NCI-H1436 (cell line): ENCODE results near the gene SEMA3A.

ENCODE experiments used
- DNase-seq: peaks from one replicate; lab custom pipeline; 2025; lab: John Stamatoyannopoulos, UW

SEMA3A gene

GRCh38 chr7:84195295-84196060, 889 bp upstream of the SEMA3A start:
- no peak for DNase-seq

DNA sequence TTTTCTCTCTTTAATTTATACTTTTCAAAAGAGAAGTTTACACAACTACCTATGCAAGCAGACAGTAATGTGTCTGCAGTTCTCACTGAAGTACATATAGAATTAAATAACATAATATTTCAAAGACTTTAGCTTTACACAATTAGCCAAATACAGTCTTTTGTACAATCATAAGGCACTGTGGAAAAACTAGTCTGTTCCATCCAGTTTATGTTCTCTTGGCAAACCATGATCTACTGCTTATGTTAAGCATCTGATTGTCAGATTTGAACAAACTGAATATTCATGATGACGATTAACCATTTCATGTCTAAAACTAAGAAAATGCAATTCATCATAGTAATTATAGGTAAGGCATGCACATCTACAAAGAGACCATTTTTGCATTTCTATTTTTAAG, 842 bp downstream of the SEMA3A start:
- DNase-seq: no peak

DNA sequence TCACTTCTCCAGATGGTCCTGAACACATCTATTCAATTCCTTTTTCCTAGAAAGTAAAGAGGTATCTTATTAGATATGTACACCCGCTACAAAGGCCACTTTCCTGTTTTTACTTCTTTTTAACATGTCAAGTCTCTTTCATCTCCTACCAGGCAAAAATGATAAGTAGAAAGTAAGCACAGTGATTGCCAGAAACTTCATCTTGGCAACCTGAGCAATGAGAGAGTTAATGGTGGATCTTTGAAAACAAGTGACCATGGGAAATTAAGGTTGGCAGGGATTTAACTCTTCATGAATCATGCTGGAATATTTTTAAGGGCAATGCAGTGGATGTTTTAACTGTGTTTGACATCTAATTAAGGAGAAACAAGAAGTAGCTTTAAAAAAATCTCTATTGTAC, 2.7 kb downstream of the SEMA3A start:
- no peak for DNase-seq

- no peak for DNase-seq
Measured at GRCh38 chr7:84191261-84191660, 3.3 kb downstream of the SEMA3A start.

DNA sequence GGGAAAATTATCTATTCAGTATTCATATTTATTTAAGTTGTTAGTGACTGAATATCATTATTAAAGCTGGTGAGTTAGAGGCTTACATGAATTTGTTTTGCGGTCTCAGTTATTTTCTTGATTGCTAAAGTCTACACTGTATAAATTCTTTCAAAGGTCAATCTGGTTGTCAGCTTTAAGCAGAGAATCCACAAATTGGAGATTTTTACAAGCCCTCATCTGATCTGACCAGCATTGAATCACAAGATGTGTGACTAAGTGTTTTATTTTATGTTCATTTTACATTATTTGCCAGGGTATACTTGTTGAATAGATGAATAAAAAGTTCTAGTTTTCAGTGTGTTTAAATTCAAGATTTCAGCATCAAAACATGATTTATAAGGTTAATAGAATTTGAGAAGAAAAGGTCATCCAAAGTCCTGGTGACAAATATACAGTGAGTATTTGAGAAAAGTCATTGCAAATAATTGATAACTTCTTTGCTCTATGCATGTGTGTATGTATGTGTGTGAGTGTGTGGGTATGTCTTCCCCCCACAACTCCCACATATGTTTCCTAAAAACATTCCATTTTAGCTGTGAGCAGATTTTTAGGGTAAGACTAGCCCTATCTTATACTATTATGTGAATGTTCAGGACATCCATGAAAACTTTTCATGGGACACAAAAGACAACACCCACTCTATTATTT, 4.4 kb downstream of the SEMA3A start:
- no peak for DNase-seq

GRCh38 chr7:84188786-84189405, 5.7 kb downstream of the SEMA3A start:
- DNase-seq: no peak

DNA sequence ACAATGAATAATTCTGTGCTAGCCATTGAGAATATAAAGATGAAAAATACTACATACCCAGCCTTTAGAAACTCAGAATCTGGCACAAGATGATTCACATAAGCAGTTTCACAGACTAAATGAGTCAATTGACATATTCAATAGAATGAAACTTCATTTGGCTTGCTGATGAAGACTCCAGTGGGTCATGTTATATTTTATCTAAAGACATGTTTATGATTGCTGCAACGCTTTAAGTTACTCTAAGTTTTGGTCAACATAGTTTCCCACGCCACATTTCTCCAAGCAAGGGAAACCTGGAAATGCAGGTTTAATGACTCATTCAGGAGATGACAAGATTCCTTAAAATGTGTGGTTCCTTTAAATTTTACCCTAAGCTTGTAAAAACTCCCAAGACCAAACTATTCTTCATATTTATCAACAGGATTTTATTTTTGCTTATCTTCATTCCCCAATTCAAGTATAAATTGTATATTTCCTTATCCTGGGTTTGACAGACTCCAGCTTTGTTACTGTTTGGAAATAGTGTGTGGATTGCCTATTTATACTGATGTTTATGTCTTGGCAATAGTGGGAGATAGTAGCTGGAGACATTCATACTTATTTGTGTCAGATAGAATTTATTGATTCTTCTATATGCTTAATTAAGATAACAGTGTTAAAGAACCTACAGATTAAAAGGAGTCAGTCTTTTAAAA, 6.6 kb downstream of the SEMA3A start:
- no peak for DNase-seq

GRCh38 chr7:84187087-84187805, 7.3 kb downstream of the SEMA3A start:
- DNase-seq: no peak

DNA sequence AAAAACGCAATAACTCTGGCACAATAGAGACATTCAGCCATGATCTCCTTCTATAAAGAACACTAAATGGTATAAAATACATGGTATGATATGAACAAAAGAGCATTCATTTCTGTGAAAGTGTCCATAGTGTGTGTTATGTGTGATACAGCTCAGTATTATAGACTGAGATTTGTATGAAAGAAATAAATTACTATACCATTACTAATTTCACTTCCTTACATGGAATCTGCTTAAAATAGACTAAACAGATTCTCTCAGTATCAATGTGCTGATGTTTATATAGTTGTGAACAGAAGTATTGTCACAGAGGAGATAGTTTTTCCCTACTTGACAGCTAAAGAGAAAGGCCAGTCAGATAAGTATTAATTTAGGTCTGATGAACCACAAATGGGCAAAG, 10.8 kb downstream of the SEMA3A start:
- no peak for DNase-seq

DNA sequence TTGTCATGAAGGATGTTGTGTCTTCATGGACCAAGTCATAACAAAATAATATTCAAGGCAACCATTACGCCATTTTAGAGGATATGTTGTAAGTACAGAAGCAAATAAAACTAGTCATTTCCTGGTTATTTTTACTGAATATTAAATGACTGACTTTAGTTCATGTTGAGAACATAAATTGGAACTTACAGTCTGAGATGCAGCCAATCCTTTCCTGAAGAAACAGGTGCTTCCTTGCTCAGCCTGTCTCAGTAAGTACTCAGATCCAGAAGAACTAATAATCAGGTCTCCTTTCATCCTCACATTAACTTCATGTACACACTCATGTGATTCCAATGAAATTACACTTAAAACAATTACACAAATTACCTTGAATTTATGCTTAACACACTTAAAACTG, 12.3 kb downstream of the SEMA3A start:
- no peak for DNase-seq

DNA sequence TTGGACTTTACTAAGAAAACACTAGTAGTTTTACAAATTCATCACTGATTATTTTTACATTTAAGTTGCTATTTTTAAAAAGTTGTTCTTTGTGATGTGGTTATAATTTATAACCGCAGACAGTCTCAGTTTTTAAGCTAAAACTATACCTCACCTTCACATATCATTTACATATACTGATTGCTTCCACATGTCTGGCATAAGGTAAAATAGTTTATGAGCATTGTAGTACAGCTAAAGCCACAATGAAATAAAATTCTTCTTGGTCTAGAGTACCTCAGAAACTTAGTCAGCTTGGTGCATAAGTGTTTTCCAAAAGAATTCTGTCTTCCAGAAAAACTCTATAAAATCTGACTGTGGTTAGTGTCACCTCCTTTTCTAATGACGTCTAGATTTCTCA, 13.0 kb downstream of the SEMA3A start:
- no peak for DNase-seq

DNA sequence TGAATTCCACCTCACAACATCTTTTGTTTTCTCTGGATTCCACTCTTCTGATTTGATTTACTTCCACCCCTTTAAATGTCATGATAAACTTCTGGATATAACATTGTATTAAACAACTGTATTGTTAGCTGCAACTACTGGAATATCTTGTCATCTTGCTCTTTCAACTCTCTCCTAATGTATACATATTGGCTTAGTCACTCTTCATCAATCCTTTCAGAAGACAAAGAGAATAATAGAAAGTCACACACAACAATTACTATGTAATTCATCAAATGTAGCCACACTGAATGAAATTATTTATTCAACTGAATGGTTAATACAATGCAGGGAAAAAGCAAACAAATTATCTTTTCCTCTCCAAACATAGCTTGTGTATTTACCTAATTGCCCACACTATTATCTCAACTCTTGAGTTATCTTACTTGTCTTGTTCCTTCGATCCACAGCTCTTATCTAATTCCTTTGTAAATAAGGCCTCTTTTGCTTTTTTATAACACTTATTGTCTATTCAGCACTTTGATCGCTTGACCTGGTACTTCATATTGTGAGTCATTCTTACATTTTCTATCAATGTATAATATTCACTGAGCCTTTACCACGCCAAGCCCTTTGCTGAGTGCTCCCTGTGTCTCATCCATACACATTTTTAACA, 16.7 kb downstream of the SEMA3A start:
- peak; percentile 62 for DNase-seq

GRCh38 chr7:84176716-84177115, 17.9 kb downstream of the SEMA3A start:
- DNase-seq: no peak

GRCh38 chr7:84175461-84175860, 19.1 kb downstream of the SEMA3A start:
- no peak for DNase-seq

DNA sequence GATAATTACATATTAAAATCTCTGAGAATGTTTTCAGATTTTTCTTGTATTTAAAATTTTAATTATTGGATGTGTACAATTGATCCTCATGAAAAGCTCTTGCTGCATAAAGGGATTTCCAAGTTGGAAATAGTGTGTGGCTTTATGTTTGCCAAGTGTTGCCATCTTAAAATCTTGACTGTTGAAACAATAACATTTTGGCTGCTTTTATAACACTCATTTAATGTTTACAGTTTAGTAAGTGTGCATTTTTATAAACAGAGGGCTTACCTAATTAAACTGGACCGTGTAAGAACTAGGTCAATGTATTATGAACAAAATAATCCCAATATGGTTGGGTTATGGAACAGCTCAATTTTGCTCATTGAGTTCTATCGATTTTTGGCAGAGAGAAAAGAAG, 23.9 kb downstream of the SEMA3A start:
- no peak for DNase-seq

DNA sequence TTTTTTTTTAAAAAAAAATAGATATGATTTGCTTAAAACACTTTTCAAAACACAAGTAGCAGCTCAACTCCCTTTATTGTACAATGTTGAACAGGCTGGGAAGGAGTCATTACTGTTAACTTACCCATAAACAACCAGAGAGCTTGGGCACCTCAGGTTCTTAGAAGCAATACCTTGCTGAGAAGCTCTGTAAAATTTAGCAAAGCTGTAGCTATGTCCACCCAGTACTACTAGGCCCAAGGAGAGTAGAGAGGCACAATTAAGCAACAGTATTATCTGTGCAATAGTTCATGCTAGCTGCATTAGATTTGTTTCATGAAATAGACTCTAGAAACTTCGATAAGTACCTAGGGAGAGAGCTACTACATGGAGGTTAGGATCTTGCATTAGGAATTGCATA, 32.0 kb downstream of the SEMA3A start:
- no peak for DNase-seq

GRCh38 chr7:84162125-84162524, 32.5 kb downstream of the SEMA3A start:
- no peak for DNase-seq

GRCh38 chr7:84161398-84161797, 33.2 kb downstream of the SEMA3A start:
- no peak for DNase-seq

GRCh38 chr7:84159435-84159834, 35.2 kb downstream of the SEMA3A start:
- no peak for DNase-seq

- DNase-seq: no peak
Measured at GRCh38 chr7:84157171-84157570, 37.4 kb downstream of the SEMA3A start.

DNA sequence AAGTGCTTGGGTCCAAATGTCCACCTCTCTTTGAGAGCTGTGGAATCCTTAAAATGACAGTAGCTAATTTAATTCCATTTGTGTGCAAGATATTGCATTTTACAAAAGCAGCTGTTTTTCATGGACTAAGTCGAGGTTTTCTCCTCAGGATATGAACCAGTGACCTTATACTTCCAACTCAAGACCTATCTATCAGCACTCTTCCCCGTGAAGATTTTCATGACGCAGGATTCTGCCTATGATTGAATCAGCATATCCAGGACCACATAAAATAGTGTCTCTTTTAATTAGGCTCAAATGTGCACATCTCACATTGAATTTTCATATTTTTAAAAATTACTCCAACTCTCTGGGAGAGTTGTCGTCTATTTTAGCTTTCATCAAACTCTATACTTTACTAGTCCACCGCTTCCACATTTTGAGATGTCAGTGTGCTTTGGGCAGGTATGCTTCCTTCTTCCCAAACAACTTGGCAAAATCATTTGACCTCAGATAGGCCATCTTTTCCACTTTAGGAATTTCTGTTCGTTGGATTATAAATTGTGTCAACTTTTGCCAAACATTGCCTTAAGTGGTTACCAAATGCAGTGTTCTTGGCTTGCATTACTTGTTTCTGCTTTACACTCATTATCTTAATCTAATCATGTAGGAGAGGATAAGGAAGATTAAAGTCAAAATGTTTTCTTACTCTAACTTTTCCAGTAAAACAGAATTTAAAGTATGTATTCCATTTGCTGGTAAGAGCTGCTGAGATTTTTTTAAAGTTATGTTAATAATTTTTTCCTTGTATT, 39.4 kb downstream of the SEMA3A start:
- no peak for DNase-seq
